Measurements from ENCODE around the gene DSG1.

The DSG1 gene

DNA sequence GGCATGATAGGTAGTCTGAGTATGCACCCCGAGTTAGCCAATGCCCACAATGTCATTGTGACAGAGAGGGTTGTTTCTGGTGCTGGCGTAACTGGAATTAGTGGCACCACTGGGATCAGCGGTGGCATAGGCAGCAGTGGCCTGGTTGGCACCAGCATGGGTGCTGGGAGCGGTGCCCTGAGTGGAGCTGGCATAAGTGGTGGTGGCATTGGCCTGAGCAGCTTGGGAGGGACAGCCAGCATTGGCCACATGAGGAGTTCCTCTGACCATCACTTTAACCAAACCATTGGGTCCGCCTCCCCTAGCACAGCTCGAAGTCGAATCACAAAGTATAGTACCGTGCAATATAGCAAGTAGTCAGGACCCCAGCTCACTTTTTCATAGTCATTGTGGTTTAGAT, 37.0 kb downstream of the DSG1 start:
- no peak for DNase-seq

- no peak for DNase-seq
Observed at GRCh38 chr18:31356025-31356424, 38.1 kb downstream of the DSG1 start.

DNA sequence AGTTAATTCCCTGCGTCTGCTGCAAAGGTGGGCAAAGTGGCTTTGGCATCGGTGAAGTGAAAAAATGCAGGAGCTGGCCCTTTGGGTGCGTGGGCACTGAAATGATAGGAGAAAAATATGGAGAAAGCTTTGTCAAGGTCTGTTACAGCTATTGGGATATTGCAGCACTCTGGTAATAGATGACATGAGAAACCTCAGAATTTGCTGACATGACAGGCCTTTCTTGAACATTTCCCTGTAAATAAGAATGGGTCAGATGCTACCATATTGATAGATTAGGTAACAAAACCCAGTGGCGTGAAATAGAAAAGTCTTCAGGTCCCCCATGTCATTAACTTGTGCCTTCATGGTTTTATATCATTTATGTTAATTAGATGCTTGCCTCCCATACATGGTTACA, 46.2 kb downstream of the DSG1 start:
- DNase-seq: no peak

DNA sequence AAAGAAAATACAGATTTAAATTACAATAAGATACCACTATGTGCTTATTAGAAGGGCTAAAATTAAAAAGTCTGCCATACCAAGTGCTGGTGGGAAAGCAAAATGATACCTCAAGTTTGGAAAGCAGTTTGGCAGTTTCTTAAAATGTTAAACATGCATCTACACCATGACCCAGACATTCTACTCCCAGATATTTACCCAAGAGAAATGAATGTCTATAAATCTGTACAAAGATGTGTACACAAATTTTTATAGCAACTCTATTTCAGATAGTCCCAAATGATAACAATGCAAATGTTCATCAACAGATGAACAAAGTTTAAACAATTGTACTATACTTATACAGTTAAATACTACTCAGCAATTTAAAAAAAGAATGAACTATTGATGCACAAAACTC, 51.5 kb downstream of the DSG1 start:
- no peak for DNase-seq

- DNase-seq: no peak
Observed at GRCh38 chr18:31371989-31372388, 54.0 kb downstream of the DSG1 start.

DNA sequence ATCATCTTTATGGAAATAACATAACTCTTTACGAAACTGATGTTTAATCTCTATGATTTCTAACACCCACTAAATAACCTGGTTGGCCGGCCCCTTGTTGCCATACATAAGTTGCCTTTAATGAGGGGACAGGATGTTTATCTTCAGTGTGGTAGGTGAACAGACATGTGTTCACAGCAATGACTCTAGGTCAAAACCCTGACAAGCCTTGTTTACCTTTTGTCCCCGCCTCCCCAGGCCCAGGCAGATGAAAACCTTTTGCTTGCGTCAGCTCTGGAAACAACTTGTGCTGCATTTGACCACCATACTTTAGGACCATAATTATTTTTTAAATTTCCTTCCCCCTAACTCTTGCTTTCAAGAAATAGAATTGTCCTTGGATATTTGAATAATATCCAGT, 55.7 kb downstream of the DSG1 start:
- DNase-seq: no peak

- no peak for DNase-seq
Observed at GRCh38 chr18:31376477-31376876, 58.5 kb downstream of the DSG1 start, which contains the start of gene DSG4. Gene DSG4 (plus strand): TSS chr18:31376777. CDS start chr18:31376912, 135 bp downstream.

- no peak for DNase-seq
Observed at GRCh38 chr18:31380912-31381311, 63.0 kb downstream of the DSG1 start.

- no peak for DNase-seq
Observed at GRCh38 chr18:31382107-31382506, 64.1 kb downstream of the DSG1 start.

DNA sequence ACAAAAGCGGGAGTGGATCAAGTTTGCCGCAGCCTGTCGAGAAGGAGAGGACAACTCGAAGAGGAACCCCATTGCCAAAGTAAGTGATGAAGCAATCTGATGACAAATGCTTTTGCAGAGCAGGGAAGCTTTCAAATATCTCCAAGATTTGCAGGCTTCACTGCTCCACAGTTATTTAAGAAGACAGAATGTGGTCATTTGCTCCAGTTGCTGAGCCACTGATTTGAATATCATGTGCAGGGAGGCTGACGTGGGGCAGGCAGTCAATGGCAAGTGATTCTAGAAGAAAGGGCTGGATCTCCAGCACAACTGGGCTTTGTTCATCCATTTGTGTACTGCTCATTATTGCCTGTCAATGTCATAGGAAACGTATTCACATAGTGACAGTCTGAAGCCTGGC, 68.8 kb downstream of the DSG1 start:
- DNase-seq: no peak

GRCh38 chr18:31393286-31393685, 75.3 kb downstream of the DSG1 start:
- no peak for DNase-seq

- DNase-seq: no peak
Observed at GRCh38 chr18:31396796-31397612, 79.0 kb downstream of the DSG1 start.

DNA sequence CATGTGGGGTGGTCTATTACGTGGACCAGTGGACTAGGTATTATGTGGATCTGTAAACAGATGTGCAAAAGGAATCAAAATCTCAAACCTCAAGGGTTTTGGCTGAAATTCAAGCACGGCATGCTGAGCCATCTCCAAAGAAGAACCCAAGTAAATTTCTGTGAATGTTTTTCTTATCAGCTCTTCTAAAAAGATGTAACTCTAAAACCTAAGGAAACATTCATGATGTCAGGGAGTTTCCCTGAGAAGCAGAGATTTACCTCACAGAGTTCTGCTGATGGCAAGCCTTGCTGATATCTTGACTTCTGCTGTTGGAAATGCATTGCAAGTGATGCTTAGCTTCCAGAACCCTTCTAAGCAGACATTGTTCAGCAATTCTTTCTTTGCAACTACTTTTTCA, 80.2 kb downstream of the DSG1 start:
- DNase-seq: no peak

- no peak for DNase-seq
Observed at GRCh38 chr18:31399306-31400032, 81.5 kb downstream of the DSG1 start.

DNA sequence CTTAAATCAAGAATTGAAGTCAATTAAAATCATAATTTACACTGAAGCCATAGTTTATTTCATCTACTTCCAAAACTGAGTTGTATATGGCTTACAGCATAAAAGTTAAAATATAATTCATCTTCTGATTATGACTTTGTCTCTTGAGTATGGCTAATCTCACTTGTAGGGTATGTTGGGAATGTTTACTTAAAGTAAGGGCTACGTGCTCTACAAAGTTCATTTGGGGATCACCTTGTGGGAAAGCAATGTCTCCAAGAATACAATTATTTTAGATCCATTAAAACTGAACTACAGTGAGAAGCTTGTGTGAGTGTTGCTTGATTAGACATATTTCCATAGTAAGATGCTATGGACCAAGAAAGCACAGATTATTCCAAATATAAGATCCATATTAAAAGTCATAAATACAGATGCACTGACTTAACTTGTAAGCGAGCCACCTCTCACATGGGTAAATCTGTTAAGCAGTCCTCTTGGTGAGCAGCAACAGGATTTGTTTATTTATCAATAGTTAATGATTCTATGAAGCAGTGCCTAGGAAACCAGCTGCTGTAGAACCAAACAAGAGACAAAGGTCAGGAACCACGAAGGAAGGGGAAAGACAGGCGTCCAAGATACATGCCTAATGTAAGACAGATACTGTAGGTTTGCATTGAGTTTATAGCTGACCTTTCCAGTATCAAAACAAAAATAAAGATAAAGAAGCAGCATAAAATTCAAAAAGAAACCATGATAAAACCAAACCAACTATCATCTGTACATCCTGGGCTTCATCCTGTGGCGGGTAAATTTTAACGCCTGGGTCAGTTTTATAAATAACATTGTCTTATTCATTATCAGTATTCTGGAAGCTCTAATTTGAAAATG, 83.4 kb downstream of the DSG1 start:
- no peak for DNase-seq

DNA sequence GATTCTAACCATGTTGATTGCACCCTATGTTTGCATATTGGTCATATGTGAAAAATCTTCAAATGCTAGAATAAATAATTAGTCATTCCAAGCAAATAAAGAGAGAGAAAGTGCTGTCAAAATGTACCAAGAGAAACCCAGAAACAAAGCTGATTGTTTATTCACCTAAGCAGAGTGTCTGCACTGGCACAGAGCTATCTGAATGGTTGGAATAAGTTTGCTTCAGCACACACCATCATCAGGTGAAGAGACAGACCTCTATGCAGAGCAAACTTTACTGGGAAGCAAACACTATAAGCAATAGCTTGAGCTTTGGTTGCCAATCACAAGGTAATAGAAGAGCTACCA, 84.0 kb downstream of the DSG1 start:
- no peak for DNase-seq

DNA sequence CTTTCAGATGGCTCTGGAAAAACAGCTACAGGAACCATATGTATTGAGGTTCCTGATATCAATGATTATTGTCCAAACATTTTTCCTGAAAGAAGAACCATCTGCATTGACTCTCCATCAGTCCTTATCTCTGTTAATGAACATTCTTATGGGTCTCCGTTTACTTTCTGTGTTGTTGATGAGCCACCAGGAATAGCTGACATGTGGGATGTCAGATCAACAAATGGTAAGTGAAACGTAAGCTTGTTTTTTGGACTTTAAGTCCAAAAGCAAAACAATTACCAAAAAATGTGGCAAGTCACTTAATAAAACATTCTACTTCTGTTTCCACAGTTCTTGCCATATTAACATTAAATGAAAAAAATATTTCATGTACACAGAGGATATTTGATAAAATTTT, 85.4 kb downstream of the DSG1 start:
- DNase-seq: no peak
